ENCODE measurements around the gene C9orf152.
A peak's percentile ranks its signal among the peaks of the same experiment; 100 is the strongest.
"Not testable (repeated sequence)": the region's sequence is repeated elsewhere in the genome, so short reads cannot be mapped to it uniquely, and the experiment has no call there.

Gene C9orf152

DNA sequence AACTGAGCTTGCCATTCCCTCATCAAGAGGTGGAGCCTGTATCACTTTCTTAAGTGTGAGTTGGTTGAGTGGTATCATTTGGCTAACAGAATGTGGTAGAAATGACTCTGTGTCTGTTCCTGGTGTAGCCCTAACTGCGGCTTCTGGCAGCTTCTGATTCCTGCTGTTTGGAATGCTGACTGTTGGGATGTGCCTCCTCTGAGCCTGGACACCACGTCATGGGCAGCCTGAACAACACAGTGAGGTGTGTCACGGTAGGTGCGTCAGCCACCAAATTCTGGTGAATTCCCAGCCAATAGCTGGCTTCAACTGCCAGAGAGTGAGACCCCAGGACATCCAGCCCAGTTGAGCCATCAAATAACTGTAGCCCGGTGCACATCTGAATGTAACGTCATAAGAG is 6.1 kb upstream of the C9orf152 start:
- DNase-seq: no peak

DNA sequence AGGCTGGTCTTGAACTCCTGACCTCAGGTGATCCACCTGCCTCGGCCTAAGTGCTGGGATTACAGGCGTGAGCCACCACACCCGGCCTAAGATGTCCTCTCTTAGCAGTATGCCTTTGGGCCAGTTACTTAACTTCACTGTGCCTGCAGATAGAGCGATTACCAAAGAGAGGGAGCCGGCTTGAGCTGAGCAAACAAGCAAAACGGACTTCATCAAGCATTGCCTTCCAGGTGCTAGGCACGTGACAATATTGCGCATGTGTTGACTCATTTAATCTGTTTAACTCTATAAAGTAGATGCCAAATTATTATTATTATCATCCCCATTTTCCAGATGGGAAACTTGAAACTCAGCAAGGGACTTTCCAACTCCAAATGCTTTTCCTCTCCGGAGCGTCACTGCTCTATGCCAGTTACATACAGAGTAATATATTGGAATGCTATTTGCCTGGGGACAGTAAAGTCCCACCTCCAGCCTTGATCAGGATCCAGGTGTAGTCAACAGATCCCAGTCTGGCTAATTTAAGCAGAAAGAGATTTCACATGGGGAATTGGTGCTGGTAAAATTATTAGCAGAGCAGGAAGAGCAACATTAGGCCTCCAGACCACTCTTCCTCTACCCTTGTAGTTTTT is 5.6 kb upstream of the C9orf152 start:
- no peak for DNase-seq

DNA sequence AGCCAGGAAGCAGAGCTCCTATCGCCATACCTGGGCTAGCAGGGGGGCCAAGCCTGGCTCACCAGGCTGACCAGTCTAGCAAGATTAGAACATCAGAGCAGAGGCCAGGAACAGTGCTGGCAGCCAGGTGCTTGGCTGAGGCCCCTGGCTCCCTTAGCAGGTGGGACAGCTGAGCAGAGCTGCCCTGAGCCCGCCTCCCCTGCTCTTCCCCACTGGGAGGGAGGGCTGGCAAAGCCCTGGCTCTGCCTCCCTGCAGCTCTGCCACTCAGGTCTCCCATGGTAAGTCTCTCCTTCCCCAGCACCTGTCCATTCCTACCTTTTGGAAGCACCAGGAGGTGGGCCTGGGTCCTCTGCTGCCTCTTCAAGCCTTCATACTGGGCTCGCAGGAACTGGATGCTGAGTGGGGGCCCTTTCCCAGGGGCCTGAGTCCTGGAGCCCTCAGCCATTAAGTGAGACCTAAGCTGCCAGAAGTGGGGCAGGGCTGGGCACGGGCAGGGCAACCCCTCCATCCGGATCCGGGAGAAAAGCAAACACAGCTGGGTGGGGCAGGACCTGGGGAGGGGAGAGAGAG is 803 bp downstream of the C9orf152 start:
- no peak for DNase-seq

DNA sequence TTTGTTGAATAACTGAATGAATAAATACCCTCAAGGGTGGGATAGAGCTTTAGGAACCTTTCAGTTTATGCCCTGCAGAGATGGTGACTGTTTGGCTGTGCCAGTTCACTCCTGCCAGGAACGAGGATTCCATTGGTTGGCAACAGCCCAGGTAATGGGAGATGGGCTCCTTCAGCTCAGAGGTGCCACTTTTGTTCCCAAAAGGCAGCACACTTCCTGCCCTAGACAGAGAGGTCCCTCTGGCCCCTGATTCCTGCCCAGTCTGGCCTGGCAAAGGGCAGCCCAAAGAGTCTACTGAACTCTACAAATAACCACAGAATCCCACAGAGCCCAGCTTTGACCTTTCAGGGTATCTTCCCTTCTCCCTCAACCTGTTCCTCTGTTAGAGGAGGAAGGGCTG is 1.6 kb downstream of the C9orf152 start:
- DNase-seq: no peak

DNA sequence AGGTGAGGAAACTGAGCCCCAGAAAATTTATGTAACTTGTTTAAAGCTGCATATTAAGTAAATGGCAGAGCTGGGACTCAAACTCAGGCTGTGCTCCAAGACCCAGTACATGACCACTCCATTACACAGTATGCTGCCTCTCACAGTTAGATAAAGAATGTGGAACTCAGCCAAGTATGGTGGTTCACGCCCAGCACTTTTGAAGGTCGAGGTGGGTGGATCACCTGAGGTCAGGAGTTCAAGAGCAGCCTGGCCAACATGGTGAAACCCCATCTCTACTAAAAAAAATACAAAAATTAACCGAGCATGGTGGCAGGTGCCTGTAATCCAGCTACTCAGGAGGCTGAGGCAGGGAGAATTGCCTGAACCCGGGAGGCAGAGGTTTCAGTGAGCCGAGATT is 2.3 kb downstream of the C9orf152 start:
- DNase-seq: not testable (repeated sequence)

DNA sequence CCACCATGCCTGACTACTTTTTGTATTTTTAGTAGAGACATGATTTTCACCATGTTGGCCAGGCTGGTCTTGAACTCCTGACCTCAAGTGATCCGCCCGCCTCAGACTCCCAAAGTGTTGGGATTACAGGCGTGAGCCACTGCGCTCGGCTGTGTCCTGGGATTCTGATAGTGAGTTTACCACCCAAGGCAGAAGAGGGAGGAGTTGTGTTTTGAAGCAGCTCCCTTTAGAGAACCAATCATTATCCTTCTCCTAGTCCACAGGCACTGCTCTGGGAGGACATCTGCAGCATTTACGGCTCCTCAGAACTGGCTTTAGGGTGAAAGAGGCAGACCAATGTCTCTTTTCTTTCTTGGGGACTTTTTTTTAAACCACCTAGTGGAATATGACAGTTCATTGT is 5.7 kb downstream of the C9orf152 start:
- DNase-seq: no peak

DNA sequence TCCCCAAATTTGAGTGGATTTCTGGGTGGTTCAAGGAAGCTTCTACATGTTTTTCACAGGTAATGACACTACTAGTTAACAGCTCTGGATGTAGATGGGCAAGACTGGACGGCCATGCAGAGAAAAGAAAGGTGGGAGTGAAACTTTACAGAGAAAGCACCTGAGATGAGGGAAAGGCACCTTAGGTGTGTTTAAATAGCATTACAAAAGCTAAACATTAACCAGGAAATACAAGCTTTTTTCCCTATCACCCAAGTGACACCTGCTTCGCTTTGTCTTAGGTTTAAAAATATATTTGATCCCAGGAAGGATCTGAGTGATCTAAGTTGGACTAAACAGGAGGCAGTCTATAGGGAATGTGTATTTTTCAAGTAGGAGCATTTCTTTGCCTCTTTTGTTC is 8.3 kb downstream of the C9orf152 start:
- no peak for DNase-seq

DNA sequence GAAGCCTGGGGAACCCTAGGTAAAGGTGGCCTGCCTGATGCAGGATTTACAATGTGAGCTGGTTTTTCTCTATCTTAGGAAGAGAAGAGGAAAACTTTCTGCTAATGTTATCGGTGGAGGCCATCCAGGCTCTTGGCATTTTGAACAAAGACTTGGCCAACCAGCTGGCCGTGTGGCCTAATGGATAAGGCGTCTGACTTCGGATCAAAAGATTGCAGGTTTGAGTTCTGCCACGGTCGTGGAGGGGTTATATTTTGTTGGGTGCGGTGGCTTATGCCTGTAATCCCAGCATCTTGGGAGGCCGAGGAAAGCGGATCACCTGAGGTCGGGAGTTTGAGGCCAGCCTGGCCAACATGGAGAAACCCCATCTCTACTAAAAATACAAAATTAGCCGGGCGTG is 9.6 kb downstream of the C9orf152 start:
- no peak for DNase-seq

DNA sequence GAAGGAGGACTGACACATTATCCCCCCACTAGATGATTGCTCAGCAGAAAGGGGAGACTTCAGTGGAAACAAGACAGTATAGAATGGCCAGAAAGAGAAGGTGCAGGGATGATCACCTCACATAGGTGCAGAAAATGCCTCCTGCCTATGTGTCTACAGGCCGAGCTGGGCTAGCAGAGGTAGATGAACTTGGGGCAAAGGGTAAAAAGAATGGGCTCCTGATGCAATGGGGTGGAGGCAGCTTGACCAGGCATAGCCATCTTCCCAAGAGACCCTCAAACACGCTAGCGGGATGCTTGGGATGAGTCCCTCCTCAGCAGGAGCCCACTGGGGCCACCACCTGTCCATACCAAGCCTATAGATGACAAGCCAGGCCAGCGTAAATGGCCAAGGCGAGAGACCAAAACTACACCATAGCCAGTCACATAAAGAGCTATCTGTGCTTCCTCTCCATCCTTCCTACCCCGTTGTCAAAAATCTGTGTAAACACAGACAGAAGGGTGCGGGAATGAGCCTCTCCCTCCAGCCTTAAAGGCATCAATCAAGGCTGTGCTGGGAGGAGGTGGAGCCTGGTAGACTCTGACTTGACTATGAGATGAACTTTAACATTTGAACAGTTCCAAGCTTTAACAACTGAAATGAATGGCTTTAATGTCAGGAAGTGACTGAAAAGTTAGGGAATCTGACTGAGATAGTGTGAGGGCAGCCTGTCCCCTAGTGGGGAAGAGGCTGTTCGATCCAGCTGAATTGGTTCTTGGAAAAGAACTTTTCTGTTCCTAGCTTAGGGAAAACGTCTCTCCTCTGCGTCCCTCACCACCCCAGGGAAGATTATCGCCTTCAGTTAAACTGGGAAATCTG is 10.4 kb downstream of the C9orf152 start:
- DNase-seq: no peak

DNA sequence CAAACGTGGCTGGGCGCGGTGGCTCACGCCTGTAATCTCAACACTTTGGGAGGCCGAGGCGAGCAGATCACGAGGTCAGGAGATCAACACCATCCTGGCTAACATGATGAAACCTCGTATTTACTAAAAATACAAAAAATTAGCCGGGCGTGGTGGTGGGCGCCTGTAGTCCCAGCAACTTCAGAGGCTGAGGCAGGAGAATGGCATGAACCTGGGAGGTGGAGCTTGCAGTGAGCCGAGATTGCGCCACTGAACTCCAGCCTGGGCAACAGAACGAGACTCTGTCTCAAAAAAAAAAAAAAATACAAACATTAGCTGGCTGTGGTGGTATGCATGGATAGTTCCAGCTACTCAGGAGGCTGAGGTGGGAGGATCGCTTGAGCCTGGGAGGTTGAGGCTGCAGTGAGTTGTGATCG is 11.9 kb downstream of the C9orf152 start:
- DNase-seq: not testable (repeated sequence)

DNA sequence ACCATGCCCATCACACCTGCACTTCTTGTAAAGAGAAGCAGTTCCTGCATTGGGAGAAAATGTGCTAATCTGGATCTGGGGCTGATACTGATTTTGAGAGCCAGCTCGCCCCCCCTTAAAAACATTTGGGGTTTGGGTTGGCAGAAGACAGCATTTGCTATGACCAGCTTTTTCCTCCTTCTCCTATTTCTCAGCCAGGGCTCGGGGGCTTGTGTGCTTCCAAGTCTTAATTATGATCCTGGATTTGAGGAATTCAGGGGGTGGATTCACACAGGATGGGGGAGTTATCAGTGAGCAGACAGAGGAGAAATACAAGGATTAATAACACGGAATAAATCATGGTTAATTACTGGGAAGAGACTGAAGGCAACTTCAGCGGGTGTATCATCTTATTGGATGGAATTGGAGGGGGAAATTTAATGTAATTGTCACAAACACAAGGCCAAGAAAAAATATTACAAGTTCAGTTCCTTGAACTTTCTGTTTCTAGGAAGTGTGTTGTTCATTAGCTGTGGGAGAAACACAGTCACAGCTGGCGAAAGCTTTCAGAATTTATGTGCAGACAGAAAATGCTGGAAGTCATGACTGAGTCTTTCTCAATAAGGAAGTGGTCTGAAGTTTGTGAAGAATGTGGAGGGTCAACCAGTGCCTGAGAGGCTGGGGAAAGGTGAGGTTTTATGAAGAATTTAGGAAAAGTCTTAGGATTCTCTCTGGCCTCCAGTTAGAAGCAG is 15.3 kb downstream of the C9orf152 start:
- DNase-seq: no peak

DNA sequence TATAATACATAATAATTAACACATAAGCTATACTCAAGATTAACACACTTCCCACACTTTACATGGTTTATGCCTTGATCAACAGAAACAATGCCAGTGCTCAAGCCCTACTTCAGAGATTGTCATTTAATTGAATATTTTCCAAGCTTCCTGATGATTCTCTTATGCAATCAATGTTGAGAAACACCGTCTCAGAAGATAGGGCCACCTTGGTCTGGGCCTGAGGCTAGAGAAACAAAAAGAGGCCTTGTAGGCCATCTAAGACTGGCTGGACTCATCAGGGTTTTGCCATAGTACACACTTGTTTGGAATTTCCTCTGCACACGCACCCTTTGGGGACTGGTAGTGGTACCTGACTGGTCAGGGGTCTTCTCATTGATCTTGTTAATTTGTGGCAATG is 16.3 kb downstream of the C9orf152 start:
- no peak for DNase-seq

DNA sequence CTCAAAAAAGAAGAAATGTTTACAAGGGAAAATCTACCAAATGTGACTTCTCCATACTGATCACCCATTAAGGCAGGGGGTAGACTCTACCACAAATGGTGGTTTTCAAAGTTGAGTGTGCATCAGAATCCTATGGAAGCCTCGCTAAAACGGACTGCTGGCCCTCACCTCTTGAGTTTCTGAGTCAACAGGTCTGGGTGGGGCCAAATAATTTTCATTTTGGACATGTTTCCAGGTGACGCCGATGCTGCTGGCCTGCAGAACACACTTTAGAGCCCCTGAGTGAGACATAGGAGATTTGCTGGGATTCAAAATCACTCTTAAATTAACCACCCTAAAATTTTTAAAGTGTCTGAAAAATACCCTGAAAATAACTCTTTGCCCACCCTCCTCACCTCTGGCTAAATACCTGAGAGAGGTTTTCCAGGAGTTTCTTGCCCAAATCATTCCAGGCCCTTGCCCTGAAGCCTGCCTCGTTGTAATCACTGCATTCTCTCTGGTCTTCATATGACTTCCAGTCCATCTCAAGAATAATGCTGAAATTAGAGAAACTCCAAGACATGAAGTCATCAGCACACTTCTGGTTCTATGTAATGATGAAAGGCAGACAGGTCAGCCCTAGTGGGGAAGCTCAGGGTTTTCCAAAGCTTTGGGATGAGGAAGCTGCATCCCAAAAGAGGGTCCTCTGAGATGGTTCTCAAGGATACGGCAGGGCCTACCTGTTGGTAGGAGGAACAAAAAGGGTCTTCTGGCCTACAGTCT is 18.2 kb downstream of the C9orf152 start:
- DNase-seq: no peak

DNA sequence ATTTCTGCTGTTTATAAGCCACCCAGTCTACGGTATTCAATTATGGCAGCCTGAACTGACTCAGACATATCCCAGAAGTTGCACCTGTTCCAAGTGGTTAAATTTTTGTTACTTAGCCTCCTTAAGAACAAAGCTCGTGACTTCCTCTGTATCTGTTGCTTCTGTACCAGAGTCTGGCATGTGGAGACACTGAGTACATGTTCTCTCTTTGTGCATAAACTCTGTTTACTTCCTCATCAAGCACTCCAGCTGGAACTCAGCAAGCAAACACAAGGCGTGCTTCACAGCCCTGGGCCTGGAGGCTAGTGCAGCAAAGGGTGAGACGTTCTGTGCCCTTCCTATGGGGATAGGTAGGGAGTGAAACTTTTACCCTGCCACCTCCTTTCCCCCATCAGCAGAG is 19.0 kb downstream of the C9orf152 start:
- no peak for DNase-seq

DNA sequence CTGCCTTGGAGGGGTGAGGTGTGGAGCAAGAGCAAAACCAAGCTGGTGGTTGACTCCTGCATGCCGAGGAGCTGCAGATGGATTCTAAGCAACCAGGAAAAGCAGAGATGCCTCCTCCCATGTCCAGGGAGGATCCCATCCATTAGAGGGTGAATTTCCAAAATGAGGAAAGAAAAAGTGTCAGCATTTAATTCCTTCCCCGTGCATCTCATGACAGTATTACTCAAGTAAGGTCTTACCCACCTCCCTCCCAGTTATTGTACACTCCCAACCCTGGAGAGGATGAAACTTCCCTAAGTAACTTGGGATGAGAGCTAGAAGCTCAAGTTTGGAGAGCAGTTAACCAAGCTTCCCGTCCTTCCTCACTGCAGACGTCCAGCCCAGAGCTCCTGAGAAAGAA is 19.9 kb downstream of the C9orf152 start:
- DNase-seq: no peak

DNA sequence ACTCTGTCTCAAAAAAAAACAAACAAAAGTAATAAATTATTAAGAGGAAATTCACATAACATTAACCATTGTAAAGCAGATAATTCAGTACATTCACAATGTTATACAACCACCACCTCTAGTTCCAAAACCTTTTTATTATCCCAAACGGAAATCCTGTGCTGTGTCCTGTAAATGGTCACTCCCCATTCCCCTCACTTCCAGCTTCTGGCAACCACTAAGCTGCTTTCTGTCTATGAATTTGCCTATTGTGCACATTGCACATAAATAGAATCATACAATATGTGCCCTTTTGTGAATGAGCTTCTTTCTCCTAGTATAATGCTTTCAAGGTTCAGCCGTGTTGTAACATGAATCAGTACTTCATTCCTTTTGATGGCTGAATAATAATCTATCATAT is 20.8 kb downstream of the C9orf152 start:
- no peak for DNase-seq

DNA sequence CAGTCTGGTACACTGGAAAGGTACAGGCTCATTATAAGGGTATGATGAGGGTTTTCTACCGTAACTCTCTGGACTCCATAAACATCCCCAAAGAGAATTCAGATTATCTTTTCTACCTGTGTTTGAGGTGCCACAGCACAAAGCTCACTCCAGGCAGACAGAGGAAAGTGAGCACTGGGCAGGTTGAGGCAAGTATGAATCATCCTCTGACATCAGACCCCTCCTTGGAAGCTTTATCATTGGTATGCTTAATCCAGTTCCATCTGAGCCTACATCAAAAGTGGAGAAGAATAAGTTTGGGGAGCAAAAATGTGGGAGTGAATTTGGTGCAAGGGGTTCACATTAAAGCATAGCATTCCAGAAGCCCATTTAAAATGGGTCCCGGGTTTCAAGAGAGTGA is 21.7 kb downstream of the C9orf152 start:
- no peak for DNase-seq

DNA sequence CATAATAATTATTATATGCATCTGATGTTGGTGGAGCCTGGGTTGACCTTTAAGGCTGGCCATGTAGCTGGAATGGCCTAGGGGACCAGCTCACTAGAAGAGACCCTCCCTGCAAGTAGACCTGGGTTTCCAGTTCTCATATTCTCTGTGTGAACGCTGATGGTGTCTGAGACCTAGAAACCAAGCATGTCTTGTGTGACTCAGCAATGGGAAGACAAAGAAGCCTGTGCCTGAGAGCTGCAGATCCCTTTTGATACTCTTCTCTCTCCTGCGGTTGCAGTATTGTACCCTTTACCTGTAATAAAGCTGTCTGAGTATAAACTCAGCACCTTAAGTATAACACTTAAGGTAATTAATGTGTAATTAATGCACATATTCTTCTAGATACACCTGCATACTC is 22.2 kb downstream of the C9orf152 start:
- no peak for DNase-seq

DNA sequence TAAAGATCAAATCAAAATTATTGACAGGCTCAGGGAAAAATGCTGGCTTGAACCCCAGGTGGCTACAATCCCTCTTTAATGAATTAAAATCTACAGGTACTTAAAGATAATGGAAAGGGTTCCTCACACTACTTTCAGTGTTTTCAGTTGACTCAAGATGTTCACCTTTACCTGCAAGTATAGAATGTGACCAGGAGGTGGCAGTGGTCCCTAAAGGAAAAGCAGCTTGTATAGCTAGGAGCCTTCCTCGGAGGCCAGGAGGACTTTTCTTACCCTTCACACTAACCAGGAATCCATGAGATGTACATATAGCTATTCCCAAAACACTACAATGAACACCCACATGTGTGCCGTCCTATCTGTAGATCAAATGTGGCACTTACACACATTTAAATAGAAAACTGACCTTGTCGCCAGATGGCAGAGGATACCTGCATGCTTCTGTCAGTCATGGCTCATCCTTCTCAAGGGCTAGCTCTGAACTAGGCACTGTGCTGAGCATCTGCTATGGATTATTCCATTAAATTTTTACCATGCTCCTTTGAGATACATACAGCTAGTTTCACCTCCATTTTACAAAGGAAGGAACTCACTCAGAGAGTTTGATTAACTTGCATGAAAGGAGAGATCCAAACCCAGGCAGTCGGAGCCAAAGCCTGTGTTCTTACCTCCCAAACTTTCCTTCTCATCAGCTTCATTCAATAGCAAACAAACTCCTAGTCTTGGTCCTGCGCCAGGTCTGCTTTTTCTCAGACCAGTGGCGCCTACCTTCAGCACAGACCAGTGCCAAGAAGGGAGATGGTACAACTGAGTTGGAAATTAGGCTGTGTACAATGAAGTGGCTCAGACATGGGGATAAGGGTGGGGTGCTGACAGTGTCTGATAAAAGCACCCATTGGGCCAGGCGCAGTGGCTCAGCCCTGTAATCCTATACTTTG is 24.5 kb downstream of the C9orf152 start:
- peak; percentile 76 for DNase-seq

DNA sequence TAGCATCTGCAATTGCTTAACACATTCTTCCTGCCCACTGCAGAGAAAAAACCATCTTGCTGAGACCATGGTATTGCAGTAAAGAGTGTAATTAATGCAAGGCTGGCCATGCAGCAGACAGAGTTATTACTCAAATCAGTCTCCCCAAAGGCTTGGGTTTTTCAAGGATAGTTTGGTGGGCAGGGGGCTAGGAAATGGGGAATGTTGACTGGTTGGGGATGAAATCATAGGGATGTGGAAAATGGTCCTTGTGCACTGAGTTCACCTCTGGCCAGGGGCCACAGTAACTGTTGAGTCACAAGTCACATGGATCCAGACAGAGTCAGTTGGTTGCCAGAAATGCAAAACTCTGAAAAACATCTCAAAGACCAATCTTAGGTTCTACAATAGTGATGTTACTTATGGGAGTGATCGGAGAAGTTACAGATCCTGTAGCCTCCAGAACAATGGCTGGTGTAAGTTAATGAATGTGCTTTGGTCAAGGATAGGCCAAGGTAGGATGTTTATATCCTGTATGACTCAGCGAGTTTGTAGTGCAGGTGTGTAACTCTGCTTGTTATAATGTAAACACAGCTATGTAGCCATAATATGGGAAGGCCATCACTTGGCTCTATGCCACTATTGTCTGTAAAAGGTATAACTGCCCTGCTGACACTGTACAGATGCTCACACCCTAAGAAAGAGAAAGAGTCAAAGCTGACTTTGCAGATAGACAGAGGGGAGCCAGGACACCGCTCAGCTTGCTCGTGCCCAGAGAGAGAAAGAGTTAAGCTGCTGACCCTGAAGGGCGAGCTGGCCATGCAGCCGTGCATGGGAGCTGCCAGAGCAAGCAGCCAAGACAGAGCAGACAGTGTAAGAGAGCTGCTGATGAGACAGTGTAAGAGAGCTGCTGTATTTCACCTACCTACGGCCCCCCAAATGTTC is 27.2 kb downstream of the C9orf152 start:
- DNase-seq: no peak

DNA sequence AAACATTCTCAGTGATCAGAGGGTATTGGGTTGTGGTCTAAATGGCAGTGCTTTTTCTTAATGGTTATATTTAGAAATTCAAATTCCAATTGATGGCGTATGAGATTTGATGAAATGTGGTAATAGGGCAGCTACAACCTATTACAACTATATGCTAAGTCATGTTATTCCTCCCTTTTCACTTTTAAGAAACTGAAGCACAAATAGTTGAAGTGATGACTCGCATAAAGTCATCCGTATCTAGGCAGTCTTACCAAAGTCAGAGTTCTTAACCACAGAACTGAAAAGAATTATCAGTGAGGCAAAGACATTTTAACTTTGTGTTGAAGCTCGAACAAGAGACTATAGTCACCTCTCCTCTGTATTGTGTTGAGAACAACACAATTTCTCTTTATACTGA is 28.2 kb downstream of the C9orf152 start:
- DNase-seq: no peak
